Colonic mucosa (tissue), 4 donors: ENCODE measurements around the gene PHF21A. TPM values are rescaled to one million over a fixed set of nuclear protein-coding genes. Genes with fewer than 3 reads are reported as not detected.

Source experiments
- DNase-seq: peaks from one replicate; pipeline ENCODE4 v3.0.0-alpha.2; 2020
- H3K27ac ChIP-seq: fragments of 200-600 bp; one replicate; pipeline ENCODE4 v1.8.0; 2021
- H3K27me3 ChIP-seq: fragments of 200-600 bp; one replicate; pipeline ENCODE4 v1.8.0; 2021
- H3K36me3 ChIP-seq: fragments of 200-600 bp; one replicate; pipeline ENCODE4 v1.8.0; 2021
- H3K4me1 ChIP-seq: fragments of 200-600 bp; one replicate; pipeline ENCODE4 v1.8.0; 2021; ENCODE audit warnings: mild to moderate bottlenecking
- H3K4me3 ChIP-seq: fragments of 200-600 bp; one replicate; pipeline ENCODE4 v1.8.0; 2021
- H3K9ac ChIP-seq, 2 donors: one replicate each; pipeline ENCODE4 v1.7.0; 2013; ENCODE audit warnings: control low read depth in 2 of 2, low read depth in 2 of 2, low read length in 2 of 2
- H3K9me3 ChIP-seq: fragments of 200-600 bp; one replicate; pipeline ENCODE4 v1.8.0; 2021
- CTCF ChIP-seq: fragments of 200-600 bp; IDR thresholded peaks from one replicate; pipeline ENCODE4 v1.8.0; 2022; ENCODE audit warnings: antibody characterized with exemption, mild to moderate bottlenecking
- intact Hi-C: fragments of 100-400 bp; cut with DNase I; formaldehyde crosslinking; loops from one replicate; pipeline ENCODE4 v1.14.1; 2022
- total RNA-seq, 2 donors: library from RNA; stranded (reverse); fragmentation: NEBNext Ultra II Directional in 1 of 2; extraction: Animal tissue kit (Norgen Biotek cat#: 25700) in 1 of 2; gene quantifications; one replicate each; pipeline ENCODE4 v1.2.1, GENCODE V29; 2021
- donor health status: healthy.
- donor health status: DM: no; HTN: no; CAD: no.
- donor health status: DM: no; HTN: no; CAD: no.

PHF21A gene
- total RNA-seq, 2 donors from 2014 or later = 17.0 to 19.1 TPM

- Histone ChIP-seq H3K4me3 (no peak overlapping the region), H3K4me1 (peaks cover 5% of the 10 kb centered on the region), H3K9me3 (no peaks in the 10 kb centered on the region), H3K27ac (no peak overlapping the region), H3K36me3 (no peaks in the 10 kb centered on the region), H3K27me3 (peaks cover 18% of the 10 kb centered on the region), H3K9ac (no peak overlapping the region)
- DNase-seq = no peak
- no peak for TF ChIP-seq CTCF
- intact Hi-C loops = no loop called here
Measured at GRCh38 chr11:45925550-45925949, 195.7 kb downstream of the PHF21A start.

GRCh38 chr11:45924927-45925326, 196.3 kb downstream of the PHF21A start:
- intact Hi-C loops = no loop called here
- Histone ChIP-seq H3K9me3 (no peaks in the 10 kb centered on the region), H3K4me1 (peaks cover 5% of the 10 kb centered on the region), H3K4me3 (no peak overlapping the region), H3K27me3 (peaks cover 18% of the 10 kb centered on the region), H3K36me3 (no peaks in the 10 kb centered on the region), H3K9ac (no peak overlapping the region), H3K27ac (no peak overlapping the region)
- peak; percentile 17 for DNase-seq
- TF ChIP-seq CTCF = no peak

- Histone ChIP-seq H3K27me3 (peaks cover 18% of the 10 kb centered on the region), H3K36me3 (no peaks in the 10 kb centered on the region), H3K27ac (no peak overlapping the region), H3K4me1 (peaks cover 5% of the 10 kb centered on the region), H3K4me3 (no peak overlapping the region), H3K9ac (no peak overlapping the region), H3K9me3 (no peaks in the 10 kb centered on the region)
- intact Hi-C loops = no loop called here
- DNase-seq = no peak
- TF ChIP-seq CTCF = no peak
Measured at GRCh38 chr11:45924036-45924915, 197.0 kb downstream of the PHF21A start.

- Histone ChIP-seq H3K36me3 (no peaks in the 10 kb centered on the region), H3K27me3 (peaks cover 18% of the 10 kb centered on the region), H3K27ac (no peak within 1 kb of the TSS), H3K4me3 (peak within 1 kb of the TSS; percentile 44), H3K4me1 (peaks cover 5% of the 10 kb centered on the region), H3K9me3 (no peaks in the 10 kb centered on the region), H3K9ac (peak within 1 kb of the TSS in 1 of 2 donors; percentile 47)
- TF ChIP-seq CTCF = no peak
- DNase-seq = peak; percentile 50
- intact Hi-C loops = no loop called here
Measured at GRCh38 chr11:45922425-45923082, 198.7 kb downstream of the PHF21A start, which contains the start of gene LARGE2. Gene LARGE2 (plus strand): TSS chr11:45922656. CDS start chr11:45922883, 227 bp downstream.

GRCh38 chr11:45921561-45922424, 199.5 kb downstream of the PHF21A start:
- H3K4me1 ChIP-seq = peaks cover 5% of the 10 kb centered on the region
- H3K9ac ChIP-seq = peak overlapping the region in 1 of 2 donors; percentile 15
- H3K27me3 ChIP-seq = peaks cover 18% of the 10 kb centered on the region
- no peaks in the 10 kb centered on the region for H3K9me3 ChIP-seq
- no peak for TF ChIP-seq CTCF
- intact Hi-C loops = no loop called here
- H3K36me3 ChIP-seq = no peaks in the 10 kb centered on the region
- peak; percentile 68 for DNase-seq
- H3K27ac ChIP-seq = no peak overlapping the region
- peak overlapping the region; percentile 44 for H3K4me3 ChIP-seq
